ENCODE measurements around the gene ZXDC. TPM values are rescaled to one million over a fixed set of nuclear protein-coding genes. Genes with fewer than 3 reads are reported as not detected.

ZXDC gene
- total and polyA plus RNA-seq, 9 of the 15 experiments (the other 6 are each of a cell fraction or from before 2014, with no cell fraction given): 0.59 to 13.4 (median 7.3) TPM

GRCh38 chr3:126423191-126424038 is 52.3 kb downstream of the ZXDC start:
- BruUV-seq (replicated peaks): no TSS peak

DNA sequence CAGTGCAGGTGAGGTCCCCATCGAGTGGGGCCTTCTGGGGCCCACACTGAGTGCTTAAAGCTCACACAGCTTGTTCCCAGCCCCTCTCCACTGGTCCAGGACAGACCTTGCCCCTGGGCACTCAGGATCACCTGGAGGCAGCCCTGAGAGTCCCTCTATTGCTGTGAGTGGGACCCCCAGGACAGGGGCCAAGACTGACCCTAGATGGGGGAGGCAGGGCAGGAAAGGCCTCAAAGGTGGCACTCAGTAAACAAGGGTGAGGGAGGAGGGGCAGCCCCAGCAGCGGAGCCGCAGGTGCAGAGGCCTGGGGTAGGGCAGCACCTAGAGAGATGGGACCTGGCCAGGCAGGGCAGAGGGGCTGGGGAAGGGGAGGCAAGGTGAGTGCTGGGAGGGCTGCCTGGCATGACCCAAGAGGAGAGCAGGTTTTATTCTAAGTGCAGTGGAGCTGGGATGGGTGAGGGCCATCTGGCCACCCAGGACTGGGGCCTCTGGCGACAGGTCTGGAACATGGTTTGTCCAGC is 53.1 kb downstream of the ZXDC start:
- ChIA-PET POLR2A (no interaction called here), CTCF (ENCODE audit: low intra/inter-chr PET ratio) (no interaction called here)
- intact Hi-C loops (cut with micrococcal nuclease) (no loop called here), in situ Hi-C loops (cut with MboI) (no loop called here)
- no peak overlapping the region for H2AFZ ChIP-seq (ENCODE audit: low read depth, low read length)
- H4K20me1 ChIP-seq (replicated peaks; ENCODE audit: control insufficient read depth, insufficient read depth, low read length): no peaks in the 10 kb centered on the region
- H3K9me3 ChIP-seq (replicated peaks; ENCODE audit: control insufficient read depth, insufficient read depth, low read depth, low read length): no peaks in the 10 kb centered on the region
- H3K27ac ChIP-seq (ENCODE audit: extremely low read depth, low read depth, low read length): no peak overlapping the region
- H3K4me1 ChIP-seq (replicated peaks in 1 of 2; ENCODE audit: control insufficient read depth in 2 of 2, insufficient read depth in 2 of 2, low read length in 2 of 2): peaks cover 0 to 6% of the 10 kb centered on the region in 2 experiments; a peak in 3 of 5 replicates
- H3K27me3 ChIP-seq (ENCODE audit: control insufficient read depth in 2 of 2, insufficient read depth in 2 of 2, low read length in 2 of 2): peaks cover 0 to 10% of the 10 kb centered on the region in 2 experiments; a peak in 2 of 5 replicates
- TF ChIP-seq ZNF324 (CRISPR knock-in tag; IDR thresholded peaks at IDR 0.05): no peak
- TF ChIP-seq ZNF586 (CRISPR knock-in tag; conservative IDR thresholded peaks at IDR 0.05): no peak
- TF ChIP-seq TRIM24 (IDR thresholded peaks at IDR 0.05): no peak
- 21% methylated on average over 3 of the region's 4 CpGs for WGBS (ENCODE audit: insufficient coverage, low coverage, missing lambda C conversion rate)
- no peak overlapping the region for H3K4me3 ChIP-seq
- no peak overlapping the region for H3K4me2 ChIP-seq (ENCODE audit: insufficient read depth, low read length)
- FAIRE-seq (no peak), ATAC-seq (no peak), DNase-seq (ENCODE audit: extremely low read depth in 1 of 4, low spot score in 3 of 4) (no peak)
- no TSS peak for BruUV-seq (replicated peaks)
- no peaks in the 10 kb centered on the region for H3K9me1 ChIP-seq (ENCODE audit: control insufficient read depth, insufficient read depth, low read length)
- no peak overlapping the region for H3K9ac ChIP-seq (ENCODE audit: insufficient read depth in 1 of 2, low read depth in 2 of 2, low read length in 2 of 2)
- no peaks in the 10 kb centered on the region for H3K36me3 ChIP-seq (ENCODE audit: control insufficient read depth, insufficient read depth, low read length)
- no peaks in the 10 kb centered on the region for H3K79me2 ChIP-seq (ENCODE audit: control insufficient read depth, insufficient read depth, low read length)

More at GRCh38 chr3:126423191-126424038, 52.3 kb downstream of the ZXDC start:
- FAIRE-seq (no peak), ATAC-seq (no peak), DNase-seq (ENCODE audit: extremely low read depth in 1 of 4, low spot score in 3 of 4) (no peak)
- no peaks in the 10 kb centered on the region for H4K20me1 ChIP-seq (replicated peaks; ENCODE audit: control insufficient read depth, insufficient read depth, low read length)
- no peaks in the 10 kb centered on the region for H3K9me3 ChIP-seq (replicated peaks; ENCODE audit: control insufficient read depth, insufficient read depth, low read depth, low read length)
- no peaks in the 10 kb centered on the region for H3K79me2 ChIP-seq (ENCODE audit: control insufficient read depth, insufficient read depth, low read length)
- ChIA-PET POLR2A (interaction anchor here (0.6 kb wide), 1 partner anchor 238 kb away, joined by 3 read pairs; no protein-coding TSS in a partner anchor), CTCF (ENCODE audit: low intra/inter-chr PET ratio) (no interaction called here)
- peaks cover 0 to 3% of the 10 kb centered on the region in 2 experiments; a peak in 2 of 5 replicates for H3K27me3 ChIP-seq (ENCODE audit: control insufficient read depth in 2 of 2, insufficient read depth in 2 of 2, low read length in 2 of 2)
- intact Hi-C loops (cut with micrococcal nuclease) (no loop called here), in situ Hi-C loops (cut with MboI) (no loop called here)
- H3K4me3 ChIP-seq: no peak overlapping the region
- no peaks in the 10 kb centered on the region for H3K36me3 ChIP-seq (ENCODE audit: control insufficient read depth, insufficient read depth, low read length)
- TF ChIP-seq ZKSCAN8 (CRISPR knock-in tag; IDR thresholded peaks at IDR 0.05): no peak
- TF ChIP-seq MECOM (CRISPR knock-in tag; IDR thresholded peaks at IDR 0.05): no peak
- TF ChIP-seq HDAC6 (IDR thresholded peaks at IDR 0.05; ENCODE audit: low read depth, low read length): no peak
- TF ChIP-seq CAMTA2 (CRISPR knock-in tag; conservative IDR thresholded peaks at IDR 0.05): no peak
- TF ChIP-seq MAZ (CRISPR knock-in tag; conservative IDR thresholded peaks at IDR 0.05 in 1 of 2, IDR thresholded peaks at IDR 0.05 in 1 of 2): no peak
- TF ChIP-seq ZNF217 (CRISPR knock-in tag; IDR thresholded peaks at IDR 0.05): no peak
- H3K9me1 ChIP-seq (ENCODE audit: control insufficient read depth, insufficient read depth, low read length): no peaks in the 10 kb centered on the region
- no peak overlapping the region for H3K27ac ChIP-seq (ENCODE audit: extremely low read depth, low read depth, low read length)
- no peak overlapping the region for H2AFZ ChIP-seq (ENCODE audit: low read depth, low read length)
- H3K4me2 ChIP-seq (ENCODE audit: insufficient read depth, low read length): no peak overlapping the region
- 33% methylated on average over 14 of the region's 26 CpGs for WGBS (ENCODE audit: insufficient coverage, low coverage, missing lambda C conversion rate)
- peaks cover 0 to 6% of the 10 kb centered on the region in 2 experiments; a peak in 3 of 5 replicates for H3K4me1 ChIP-seq (replicated peaks in 1 of 2; ENCODE audit: control insufficient read depth in 2 of 2, insufficient read depth in 2 of 2, low read length in 2 of 2)
- no peak overlapping the region for H3K9ac ChIP-seq (ENCODE audit: insufficient read depth in 1 of 2, low read depth in 2 of 2, low read length in 2 of 2)
